ENCODE data around the gene FBXO40. TPM values are rescaled to one million over a fixed set of nuclear protein-coding genes. Genes with fewer than 3 reads are reported as not detected.

FBXO40 gene
- total RNA-seq, 3 donors from 2014 or later, result 0.10 TPM; not detected in 2

- no peaks in the 10 kb centered on the region for H3K36me3 ChIP-seq (ENCODE audit: low read depth)
- H3K4me3 ChIP-seq, result no peak overlapping the region
- H3K4me1 ChIP-seq (ENCODE audit: low read depth), result no peaks in the 10 kb centered on the region
- intact Hi-C loops (cut with DNase I, micrococcal nuclease), result no loop called here
- no peaks in the 10 kb centered on the region for H3K9me3 ChIP-seq
- DNase-seq (no peak), ATAC-seq (no peak)
- TF ChIP-seq CTCF (IDR thresholded peaks at IDR 0.05), result no peak
These were observed 37.2 kb downstream of the FBXO40 start for GRCh38 chr3:121630355-121630754.

- ATAC-seq (no peak), DNase-seq (no peak)
- intact Hi-C loops (cut with DNase I, micrococcal nuclease), result no loop called here
- no peak for TF ChIP-seq CTCF (IDR thresholded peaks at IDR 0.05)
- Histone ChIP-seq H3K36me3 (ENCODE audit: low read depth) (no peaks in the 10 kb centered on the region), H3K4me1 (ENCODE audit: low read depth) (no peaks in the 10 kb centered on the region), H3K4me3 (no peak overlapping the region), H3K9me3 (no peaks in the 10 kb centered on the region)
These were observed 44.7 kb downstream of the FBXO40 start for GRCh38 chr3:121637922-121638321.

- H3K4me1 ChIP-seq (ENCODE audit: low read depth), result no peaks in the 10 kb centered on the region
- no peak overlapping the region for H3K4me3 ChIP-seq
- DNase-seq (no peak), ATAC-seq (no peak)
- no peak for TF ChIP-seq CTCF (IDR thresholded peaks at IDR 0.05)
- H3K9me3 ChIP-seq, result no peaks in the 10 kb centered on the region
- no peaks in the 10 kb centered on the region for H3K36me3 ChIP-seq (ENCODE audit: low read depth)
- intact Hi-C loops (cut with DNase I, micrococcal nuclease), result no loop called here
These were observed 47.9 kb downstream of the FBXO40 start for GRCh38 chr3:121641127-121641526.

- DNase-seq (no peak), ATAC-seq (no peak)
- H3K4me3 ChIP-seq, result no peak overlapping the region
- no peak for TF ChIP-seq CTCF (IDR thresholded peaks at IDR 0.05)
- no peaks in the 10 kb centered on the region for H3K4me1 ChIP-seq (ENCODE audit: low read depth)
- no peaks in the 10 kb centered on the region for H3K9me3 ChIP-seq
- H3K36me3 ChIP-seq (ENCODE audit: low read depth), result no peaks in the 10 kb centered on the region
- intact Hi-C loops (cut with DNase I, micrococcal nuclease), result no loop called here
These were observed 49.6 kb downstream of the FBXO40 start for GRCh38 chr3:121642601-121643314.

GRCh38 chr3:121645054-121645453 lies 51.9 kb downstream of the FBXO40 start:
- no peak for ATAC-seq
- no peak for TF ChIP-seq CTCF (IDR thresholded peaks at IDR 0.05)
- H3K4me3 ChIP-seq, result no peak overlapping the region
- intact Hi-C loops (cut with DNase I, micrococcal nuclease), result no loop called here
- no peak for DNase-seq
- H3K36me3 ChIP-seq (ENCODE audit: low read depth), result no peaks in the 10 kb centered on the region
- no peaks in the 10 kb centered on the region for H3K9me3 ChIP-seq
- no peaks in the 10 kb centered on the region for H3K4me1 ChIP-seq (ENCODE audit: low read depth)

Data from mucosa of descending colon (tissue), 3 donors.